Adipocyte (in vitro differentiated cells): ENCODE results near the gene TCF7L1.

Source experiments
- DNase-seq: peaks from one replicate; pipeline ENCODE4 v3.0.0-alpha.2; 2015; ENCODE audit warnings: low read depth
- H3K27me3 ChIP-seq: replicated peaks from 2 replicates; pipeline ENCODE4 v1.7.0; 2013; ENCODE audit warnings: mild to moderate bottlenecking, low read length, moderate library complexity; ENCODE audit not compliant: control insufficient read depth, insufficient read depth
- H3K36me3 ChIP-seq: 2 replicates; pipeline ENCODE4 v1.7.0; 2013; ENCODE audit warnings: low read length, mild to moderate bottlenecking, moderate library complexity; ENCODE audit not compliant: control insufficient read depth, insufficient read depth, severe bottlenecking
- H3K4me1 ChIP-seq: 2 replicates; pipeline ENCODE4 v1.7.0; 2013; ENCODE audit warnings: mild to moderate bottlenecking, low read length, moderate library complexity; ENCODE audit not compliant: control insufficient read depth, insufficient read depth
- H3K4me3 ChIP-seq: 2 replicates; pipeline ENCODE4 v1.7.0; 2013; ENCODE audit warnings: mild to moderate bottlenecking, low read length, moderate library complexity
- H3K9ac ChIP-seq: 2 replicates; pipeline ENCODE4 v1.7.0; 2013; ENCODE audit warnings: mild to moderate bottlenecking, low read length, moderate library complexity
- H3K9me3 ChIP-seq: 2 replicates; pipeline ENCODE4 v1.7.0; 2013; ENCODE audit warnings: mild to moderate bottlenecking, low read length, moderate library complexity; ENCODE audit not compliant: control insufficient read depth

Gene TCF7L1

GRCh38 chr2:85231952-85232351 is 98.8 kb downstream of the TCF7L1 start:
- Histone ChIP-seq H3K4me1 (no peaks in the 10 kb centered on the region), H3K9me3 (no peaks in the 10 kb centered on the region), H3K36me3 (peaks cover 5% of the 10 kb centered on the region), H3K9ac (no peak overlapping the region), H3K4me3 (no peak overlapping the region), H3K27me3 (no peaks in the 10 kb centered on the region)
- DNase-seq, result no peak

DNA sequence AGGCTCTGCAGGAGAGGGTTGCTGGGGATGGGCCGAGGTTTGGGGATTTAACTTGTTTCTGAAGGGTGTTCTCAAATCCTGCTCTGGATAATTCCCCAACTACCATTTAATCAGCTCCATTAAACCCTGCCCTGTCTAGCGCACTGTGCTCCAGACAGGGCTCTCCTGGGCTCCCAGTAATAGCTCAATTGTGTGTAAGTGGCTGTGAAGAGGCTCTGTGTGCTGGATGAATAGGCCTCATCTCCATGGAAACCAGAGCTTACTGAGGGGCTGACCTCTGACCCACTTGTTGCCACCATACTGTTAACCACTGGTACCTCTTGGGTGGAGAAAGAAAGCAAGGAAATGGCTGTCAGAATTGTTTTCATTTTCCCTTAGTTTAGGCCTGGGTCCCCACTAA is 101.7 kb downstream of the TCF7L1 start:
- Histone ChIP-seq H3K4me1 (no peaks in the 10 kb centered on the region), H3K36me3 (peaks cover 5% of the 10 kb centered on the region), H3K9me3 (no peaks in the 10 kb centered on the region), H3K4me3 (no peak overlapping the region), H3K27me3 (no peaks in the 10 kb centered on the region), H3K9ac (no peak overlapping the region)
- DNase-seq, result no peak

DNA sequence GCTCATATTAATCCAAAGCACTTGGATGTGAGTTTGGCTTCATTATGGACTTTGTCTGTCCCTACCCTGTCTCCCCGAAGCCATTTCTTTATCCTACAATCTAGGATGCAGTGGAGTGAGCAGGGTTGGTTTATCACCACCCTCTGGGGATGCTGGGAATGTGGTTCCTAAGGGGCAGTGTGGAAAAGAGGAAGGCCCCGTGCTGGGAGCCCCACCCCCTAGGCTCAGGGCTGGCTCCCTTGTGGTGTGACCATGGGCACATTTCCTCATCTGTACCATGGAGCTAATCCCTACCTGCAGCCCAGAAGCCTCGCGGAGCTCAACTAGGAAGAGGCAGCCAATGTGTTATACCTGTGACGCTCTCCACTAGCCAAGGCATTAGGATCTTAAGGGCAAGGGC is 102.1 kb downstream of the TCF7L1 start:
- Histone ChIP-seq H3K27me3 (no peaks in the 10 kb centered on the region), H3K9ac (no peak overlapping the region), H3K4me1 (no peaks in the 10 kb centered on the region), H3K9me3 (no peaks in the 10 kb centered on the region), H3K4me3 (no peak overlapping the region), H3K36me3 (peaks cover 5% of the 10 kb centered on the region)
- DNase-seq, result no peak

DNA sequence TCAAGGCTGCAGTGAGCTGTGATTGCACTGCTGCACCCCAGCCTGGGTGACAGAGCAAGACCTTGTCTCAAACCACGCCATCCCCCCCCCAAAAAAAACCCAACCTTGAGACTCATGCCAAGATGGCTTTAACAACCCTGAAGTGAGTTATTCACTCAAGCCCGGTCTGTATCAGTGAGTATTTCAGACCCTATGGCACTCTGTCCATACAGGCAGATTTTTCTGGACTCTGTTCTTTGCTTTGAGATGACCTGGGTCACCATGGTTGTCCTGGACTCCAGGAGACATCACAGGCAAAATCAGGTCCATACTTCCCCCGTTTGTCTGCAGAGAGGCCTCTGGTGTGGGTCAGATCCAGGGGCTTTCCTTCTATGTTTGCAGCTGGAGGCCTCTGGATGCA is 102.9 kb downstream of the TCF7L1 start:
- Histone ChIP-seq H3K4me1 (peaks cover 5% of the 10 kb centered on the region), H3K27me3 (no peaks in the 10 kb centered on the region), H3K9ac (no peak overlapping the region), H3K9me3 (no peaks in the 10 kb centered on the region), H3K36me3 (peaks cover 5% of the 10 kb centered on the region), H3K4me3 (no peak overlapping the region)
- no peak for DNase-seq

GRCh38 chr2:85237849-85238565 is 104.8 kb downstream of the TCF7L1 start:
- H3K4me1 ChIP-seq, result peaks cover 7% of the 10 kb centered on the region
- no peak overlapping the region for H3K4me3 ChIP-seq
- H3K9me3 ChIP-seq, result no peaks in the 10 kb centered on the region
- H3K9ac ChIP-seq, result no peak overlapping the region
- DNase-seq, result no peak
- H3K36me3 ChIP-seq, result peaks cover 5% of the 10 kb centered on the region
- H3K27me3 ChIP-seq, result no peaks in the 10 kb centered on the region

GRCh38 chr2:85238607-85239006 is 105.4 kb downstream of the TCF7L1 start:
- DNase-seq, result no peak
- Histone ChIP-seq H3K27me3 (no peaks in the 10 kb centered on the region), H3K4me3 (no peak overlapping the region), H3K9ac (no peak overlapping the region), H3K4me1 (peaks cover 7% of the 10 kb centered on the region), H3K9me3 (no peaks in the 10 kb centered on the region), H3K36me3 (peaks cover 2% of the 10 kb centered on the region)

- no peak overlapping the region for H3K9ac ChIP-seq
- H3K4me1 ChIP-seq, result peaks cover 7% of the 10 kb centered on the region
- no peaks in the 10 kb centered on the region for H3K9me3 ChIP-seq
- no peak for DNase-seq
- no peak overlapping the region for H3K4me3 ChIP-seq
- H3K36me3 ChIP-seq, result no peaks in the 10 kb centered on the region
- no peaks in the 10 kb centered on the region for H3K27me3 ChIP-seq
Observed at GRCh38 chr2:85239102-85239501, 105.9 kb downstream of the TCF7L1 start.

DNA sequence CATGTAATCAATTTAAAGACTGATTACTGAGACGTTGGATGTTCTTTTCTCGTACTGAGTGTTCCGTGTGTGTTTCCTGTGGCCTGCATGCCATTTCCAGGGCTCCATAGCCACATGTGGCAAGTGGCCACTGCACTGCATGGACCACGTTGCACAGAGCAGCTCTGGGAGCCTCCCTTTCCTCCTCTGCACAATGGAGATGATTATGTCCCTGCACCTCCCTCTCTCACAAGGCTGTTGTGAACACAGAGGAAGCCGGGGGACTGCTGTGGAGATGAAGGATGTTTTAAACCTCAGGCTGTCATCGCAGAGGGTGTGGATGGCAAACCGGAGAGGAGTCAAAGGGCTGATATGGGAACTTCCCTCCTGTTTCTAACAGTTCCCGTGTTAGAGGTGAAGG is 106.9 kb downstream of the TCF7L1 start:
- Histone ChIP-seq H3K4me3 (no peak overlapping the region), H3K4me1 (peaks cover 7% of the 10 kb centered on the region), H3K36me3 (no peaks in the 10 kb centered on the region), H3K9me3 (no peaks in the 10 kb centered on the region), H3K9ac (no peak overlapping the region), H3K27me3 (no peaks in the 10 kb centered on the region)
- DNase-seq, result no peak

DNA sequence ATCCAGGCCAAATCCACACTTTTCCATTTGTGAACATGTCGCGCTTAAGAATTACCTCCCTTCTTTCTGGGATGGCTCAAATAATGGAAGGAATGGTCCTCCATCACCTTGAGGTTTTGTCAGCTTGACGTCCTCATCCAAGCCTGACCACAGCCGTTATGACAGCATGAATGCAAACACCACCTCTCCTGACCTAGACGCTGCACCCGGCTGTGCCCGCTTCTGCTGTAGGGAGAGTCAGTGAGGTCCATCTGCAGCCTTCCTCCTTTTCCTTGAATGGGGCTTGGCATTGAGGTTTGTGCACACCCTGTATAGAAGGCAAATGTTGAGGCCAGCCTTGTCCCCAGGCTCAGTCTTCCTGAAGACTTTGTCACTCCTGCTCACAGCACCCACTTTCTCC is 109.1 kb downstream of the TCF7L1 start:
- H3K36me3 ChIP-seq, result no peaks in the 10 kb centered on the region
- H3K4me1 ChIP-seq, result peaks cover 23% of the 10 kb centered on the region
- no peak for DNase-seq
- H3K4me3 ChIP-seq, result no peak overlapping the region
- no peaks in the 10 kb centered on the region for H3K9me3 ChIP-seq
- no peak overlapping the region for H3K9ac ChIP-seq
- H3K27me3 ChIP-seq, result no peaks in the 10 kb centered on the region

- Histone ChIP-seq H3K27me3 (no peaks in the 10 kb centered on the region), H3K4me3 (no peak overlapping the region), H3K36me3 (no peaks in the 10 kb centered on the region), H3K9me3 (no peaks in the 10 kb centered on the region), H3K9ac (no peak overlapping the region), H3K4me1 (peaks cover 28% of the 10 kb centered on the region)
- no peak for DNase-seq
Observed at GRCh38 chr2:85243101-85244072, 110.2 kb downstream of the TCF7L1 start.

DNA sequence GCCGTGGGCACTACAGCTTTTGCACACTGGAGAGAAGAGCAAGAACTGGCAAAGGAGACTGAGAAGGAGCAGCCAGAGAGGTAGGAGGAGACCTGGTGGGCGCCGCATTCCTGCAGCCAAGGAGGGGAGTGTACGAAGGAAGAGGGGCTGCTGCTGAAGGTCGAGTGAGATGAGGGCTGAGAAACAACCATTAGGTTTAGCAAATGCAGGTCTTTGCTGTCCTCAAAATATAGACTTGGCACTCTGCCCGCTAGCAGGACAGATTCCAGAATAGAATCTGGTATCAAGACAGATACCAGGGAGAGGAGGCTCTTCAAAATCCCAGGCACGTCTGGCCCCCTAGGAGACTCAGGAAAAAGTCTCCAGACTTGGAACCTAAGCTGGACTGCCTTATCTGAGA is 111.6 kb downstream of the TCF7L1 start:
- Histone ChIP-seq H3K4me3 (no peak overlapping the region), H3K36me3 (no peaks in the 10 kb centered on the region), H3K27me3 (no peaks in the 10 kb centered on the region), H3K9me3 (no peaks in the 10 kb centered on the region), H3K9ac (no peak overlapping the region), H3K4me1 (peaks cover 42% of the 10 kb centered on the region)
- DNase-seq, result no peak
